ENCODE results near the gene SS18L1.

- TF ChIP-seq CTCF (IDR thresholded peaks at IDR 0.05; ENCODE audit: insufficient read depth, low read length) = peak; percentile 24
- TF ChIP-seq GABPA (IDR thresholded peaks at IDR 0.05; ENCODE audit: low read depth) = no peak
- TF ChIP-seq REST (IDR thresholded peaks at IDR 0.05; ENCODE audit: insufficient replicate concordance, low read depth) = no peak
- no peak; the same call in 1 of the 2 replicates for TF ChIP-seq POLR2AphosphoS5 (IDR thresholded peaks at IDR 0.05; ENCODE audit: low read depth)
Observed at GRCh38 chr20:62141397-62142251, 1.9 kb upstream of the SS18L1 start.
